ENCODE measurements around the gene ROR1.

ROR1 gene

GRCh38 chr1:63913533-63913932 is 139.7 kb downstream of the ROR1 start:
- no peak for DNase-seq (ENCODE audit: low spot score)

GRCh38 chr1:63914241-63914640 is 140.4 kb downstream of the ROR1 start:
- no peak for DNase-seq (ENCODE audit: low spot score)

- no peak for DNase-seq (ENCODE audit: low spot score)
Measured at GRCh38 chr1:63914706-63915105, 140.9 kb downstream of the ROR1 start.

- no peak for DNase-seq (ENCODE audit: low spot score)
Measured at GRCh38 chr1:63915121-63915520, 141.3 kb downstream of the ROR1 start.

GRCh38 chr1:63916485-63917360 is 142.9 kb downstream of the ROR1 start:
- DNase-seq (ENCODE audit: low spot score), result no peak

- no peak for DNase-seq (ENCODE audit: low spot score)
Measured at GRCh38 chr1:63917571-63918417, 144.0 kb downstream of the ROR1 start.

- no peak for DNase-seq (ENCODE audit: low spot score)
Measured at GRCh38 chr1:63918418-63918945, 144.7 kb downstream of the ROR1 start.

- DNase-seq (ENCODE audit: low spot score), result peak; percentile 29
Measured at GRCh38 chr1:63920154-63921117, 146.6 kb downstream of the ROR1 start.

- no peak for DNase-seq (ENCODE audit: low spot score)
Measured at GRCh38 chr1:63921359-63921758, 147.5 kb downstream of the ROR1 start.

GRCh38 chr1:63921802-63922201 is 148.0 kb downstream of the ROR1 start:
- DNase-seq (ENCODE audit: low spot score), result no peak

GRCh38 chr1:63922848-63923247 is 149.0 kb downstream of the ROR1 start:
- DNase-seq (ENCODE audit: low spot score), result no peak

GRCh38 chr1:63923302-63923701 is 149.5 kb downstream of the ROR1 start:
- no peak for DNase-seq (ENCODE audit: low spot score)

GRCh38 chr1:63924600-63924999 is 150.8 kb downstream of the ROR1 start:
- no peak for DNase-seq (ENCODE audit: low spot score)

- no peak for DNase-seq (ENCODE audit: low spot score)
Measured at GRCh38 chr1:63928186-63929105, 154.6 kb downstream of the ROR1 start.

GRCh38 chr1:63929106-63929478 is 155.3 kb downstream of the ROR1 start:
- no peak for DNase-seq (ENCODE audit: low spot score)

GRCh38 chr1:63931468-63931867 is 157.7 kb downstream of the ROR1 start:
- no peak for DNase-seq (ENCODE audit: low spot score)

GRCh38 chr1:63934697-63935096 is 160.9 kb downstream of the ROR1 start:
- DNase-seq (ENCODE audit: low spot score), result no peak

- DNase-seq (ENCODE audit: low spot score), result no peak
Measured at GRCh38 chr1:63935143-63935542, 161.3 kb downstream of the ROR1 start.

GRCh38 chr1:63935553-63935952 is 161.7 kb downstream of the ROR1 start:
- DNase-seq (ENCODE audit: low spot score), result no peak

GRCh38 chr1:63936276-63936675 is 162.5 kb downstream of the ROR1 start:
- DNase-seq (ENCODE audit: low spot score), result no peak

GRCh38 chr1:63936801-63937200 is 163.0 kb downstream of the ROR1 start:
- no peak for DNase-seq (ENCODE audit: low spot score)

Data from hepatic stellate cell (primary cell).